Activated T-cell treated with anti-CD3 and anti-CD28 coated beads, Interleukin-2, amount 50 U/mL, for 4 hours (primary cell): ENCODE data around the gene PSME2. TPM values are rescaled to one million over a fixed set of nuclear protein-coding genes. Genes with fewer than 3 reads are reported as not detected.
A peak's percentile ranks its signal among the peaks of the same experiment; 100 is the strongest.

Experiments
- ATAC-seq, 2 donors: fragments of 200-7000 bp; cut with Tn5 transposase; one replicate each; pipeline ENCODE4 v1.10.0; 2021
- DNase-seq: peaks from one replicate; pipeline ENCODE4 v3.0.0-alpha.2; 2020
- H3K27me3 Mint-ChIP-seq: one replicate; pipeline ENCODE4 v1.8.0; 2021; ENCODE audit warnings: low read depth, mixed read lengths
- H3K36me3 Mint-ChIP-seq: one replicate; pipeline ENCODE4 v1.8.0; 2022; ENCODE audit warnings: mixed read lengths; ENCODE audit not compliant: insufficient read depth
- H3K4me1 Mint-ChIP-seq: one replicate; pipeline ENCODE4 v1.8.0; 2021; ENCODE audit warnings: low read depth, mixed read lengths
- H3K4me3 Mint-ChIP-seq: one replicate; pipeline ENCODE4 v1.8.0; 2021; ENCODE audit warnings: mild to moderate bottlenecking, moderate library complexity, mixed read lengths
- H3K9me3 Mint-ChIP-seq: one replicate; pipeline ENCODE4 v1.8.0; 2021; ENCODE audit warnings: mixed read lengths
- total RNA-seq, 3 donors: library from RNA; stranded (reverse); gene quantifications; one replicate each; pipeline ENCODE4 v1.2.1, GENCODE V29; 2021

PSME2 gene
- total RNA-seq, 3 donors from 2014 or later, result 433 to 479 (median 471) TPM

GRCh38 chr14:24093901-24094840 lies 52.2 kb downstream of the PSME2 start, which contains the start of gene PCK2:
TSS of gene PCK2 (plus strand) at chr14:24094311. CDS start at chr14:24094406, 95 bp downstream.
- Mint-ChIP-seq H3K4me3 (peak within 1 kb of the TSS; percentile 97), H3K27me3 (no peaks in the 10 kb centered on the region), H3K36me3 (peaks cover 10% of the 10 kb centered on the region), H3K4me1 (peaks cover 34% of the 10 kb centered on the region), H3K9me3 (no peaks in the 10 kb centered on the region)
- peak; percentile 78 for DNase-seq
- peak; percentile 73 to 76 for ATAC-seq

Other genes with a start within 250 kb of the PSME2 start
- 10 to 100 TPM; 12.6 to 23.0 (median 19.4) TPM for gene DHRS4, start 192.8 kb downstream of the PSME2 start, total RNA-seq
- 10 to 100 TPM; 10.8 to 15.9 (median 12.5) TPM for gene DHRS4L2, start 157.7 kb downstream of the PSME2 start, total RNA-seq
- gene CARMIL3, start 94.6 kb downstream of the PSME2 start, total RNA-seq, result 1 to 10 TPM; 1.3 to 1.8 (median 1.3) TPM
- gene CPNE6, start 75.0 kb downstream of the PSME2 start, total RNA-seq, result not detected
- 10 to 100 TPM; 38.7 to 69.4 (median 47.9) TPM for gene PCK2, start 52.3 kb downstream of the PSME2 start, total RNA-seq
- 10 to 100 TPM; 45.7 to 57.6 (median 50.7) TPM for gene DCAF11, start 31.8 kb downstream of the PSME2 start, total RNA-seq
- 1 to 10 TPM; 1.2 to 2.3 (median 1.4) TPM for gene NRL, start 31.7 kb downstream of the PSME2 start, total RNA-seq
- gene FITM1, start 16.0 kb downstream of the PSME2 start, total RNA-seq, result 1 to 10 TPM in 1 of 3 donors, under 1 TPM in 2; 0.38 to 1.3 (median 0.69) TPM
- gene PSME1, start 10.4 kb downstream of the PSME2 start, total RNA-seq, result 100 to 1,000 TPM; 354 to 391 (median 378) TPM
- 10 to 100 TPM; 15.9 to 18.9 (median 17.4) TPM for gene EMC9, start 5.0 kb downstream of the PSME2 start, total RNA-seq
- 100 to 1,000 TPM in 2 of 3 donors, 10 to 100 TPM in 1; 99.4 to 108 (median 106) TPM for gene RNF31, start 888 bp upstream of the PSME2 start, total RNA-seq
- gene IRF9, start 14.7 kb upstream of the PSME2 start, total RNA-seq, result 100 to 1,000 TPM; 110 to 152 (median 121) TPM
- gene REC8, start 25.5 kb upstream of the PSME2 start, total RNA-seq, result 10 to 100 TPM; 17.4 to 24.8 (median 19.9) TPM
- gene IPO4, start 42.2 kb upstream of the PSME2 start, total RNA-seq, result 100 to 1,000 TPM; 265 to 293 (median 265) TPM
- gene TM9SF1, start 48.8 kb upstream of the PSME2 start, total RNA-seq, result 10 to 100 TPM; 30.4 to 34.6 (median 33.7) TPM
- under 1 TPM in 1 of 3 donors, not detected in 2; 0.33 TPM for gene TSSK4, start 59.1 kb upstream of the PSME2 start, total RNA-seq
- gene CHMP4A, start 66.9 kb upstream of the PSME2 start, total RNA-seq, result 10 to 100 TPM; 71.7 to 85.5 (median 85.4) TPM
- 10 to 100 TPM; 16.3 to 19.5 (median 18.4) TPM for gene MDP1, start 69.5 kb upstream of the PSME2 start, total RNA-seq
- gene NEDD8, start 85.8 kb upstream of the PSME2 start, total RNA-seq, result 100 to 1,000 TPM; 197 to 217 (median 205) TPM
- gene GMPR2, start 86.3 kb upstream of the PSME2 start, total RNA-seq, result 10 to 100 TPM; 29.6 to 30.8 (median 29.7) TPM
- gene TINF2, start 96.0 kb upstream of the PSME2 start, total RNA-seq, result 100 to 1,000 TPM in 2 of 3 donors, 10 to 100 TPM in 1; 87.2 to 110 (median 103) TPM
- 1 to 10 TPM; 2.6 to 8.1 (median 2.6) TPM for gene TGM1, start 116.6 kb upstream of the PSME2 start, total RNA-seq
- 10 to 100 TPM; 52.2 to 58.8 (median 53.4) TPM for gene RABGGTA, start 125.0 kb upstream of the PSME2 start, total RNA-seq
- 1 to 10 TPM; 2.6 to 4.2 (median 3.1) TPM for gene DHRS1, start 153.2 kb upstream of the PSME2 start, total RNA-seq
- gene NOP9, start 153.2 kb upstream of the PSME2 start, total RNA-seq, result 10 to 100 TPM; 67.8 to 71.0 (median 68.0) TPM
- gene CIDEB, start 161.4 kb upstream of the PSME2 start, total RNA-seq, result 1 to 10 TPM; 6.5 to 7.3 (median 7.2) TPM
- gene LTB4R2, start 163.5 kb upstream of the PSME2 start, total RNA-seq, result 10 to 100 TPM in 2 of 3 donors, 1 to 10 TPM in 1; 9.0 to 10.8 (median 10.4) TPM
- 1 to 10 TPM; 7.0 to 8.0 (median 7.8) TPM for gene LTB4R, start 164.9 kb upstream of the PSME2 start, total RNA-seq
- under 1 TPM; 0.43 to 0.76 (median 0.53) TPM for gene ADCY4, start 188.5 kb upstream of the PSME2 start, total RNA-seq
- gene RIPK3, start 193.4 kb upstream of the PSME2 start, total RNA-seq, result 1 to 10 TPM; 5.9 to 8.0 (median 6.2) TPM
- under 1 TPM; 0.13 to 0.38 (median 0.32) TPM for gene NFATC4, start 221.6 kb upstream of the PSME2 start, total RNA-seq